Psoas muscle (tissue), 8 donors: ENCODE measurements around the gene HTR7. TPM values are rescaled to one million over a fixed set of nuclear protein-coding genes. Genes with fewer than 3 reads are reported as not detected.
"Not testable (repeated sequence)": the region's sequence is repeated elsewhere in the genome, so short reads cannot be mapped to it uniquely, and the experiment has no call there.

ENCODE experiments used
- ATAC-seq, 4 donors: fragments of 200-7000 bp; cut with Tn5 transposase; one replicate each; pipeline ENCODE4 v1.9.1; 2020; ENCODE audit warnings: moderate library complexity in 3 of 4, mild to moderate bottlenecking in 2 of 4
- DNase-seq, 2 donors: peaks; one replicate each; pipeline ENCODE4 v3.0.0-alpha.2; 2020
- H3K27ac ChIP-seq: fragments of 200-600 bp; one replicate; pipeline ENCODE4 v1.8.0; 2022
- H3K27me3 ChIP-seq, 3 donors: fragments of 200-600 bp in 1 of 3; one replicate each; pipeline versions ENCODE4 v1.6.1 to v1.8.0; 2013 to 2022; ENCODE audit warnings: low read length in 2 of 3, mild to moderate bottlenecking in 2 of 3, moderate library complexity in 1 of 3; ENCODE audit not compliant: insufficient read depth in 3 of 3
- H3K36me3 ChIP-seq, 2 donors: fragments of 200-600 bp in 1 of 2; one replicate each; pipeline versions ENCODE4 v1.6.1 to v1.8.0; 2013 to 2022; ENCODE audit warnings: low read depth in 1 of 2, mild to moderate bottlenecking in 1 of 2, moderate library complexity in 1 of 2; ENCODE audit not compliant: insufficient read depth in 1 of 2
- H3K4me1 ChIP-seq: fragments of 200-600 bp; one replicate; pipeline ENCODE4 v1.8.0; 2022
- H3K4me3 ChIP-seq: fragments of 200-600 bp; one replicate; pipeline ENCODE4 v1.8.0; 2022; ENCODE audit warnings: mild to moderate bottlenecking
- H3K9me3 ChIP-seq: fragments of 200-600 bp; one replicate; pipeline ENCODE4 v1.8.0; 2022
- whole genome bisulfite sequencing, 3 donors: extraction: QIAGEN DNeasy Blood & Tissue Kit; methylation state at CpG; one replicate each; pipeline versions ENCODE4 v1.1.6 to v1.1.7; 2013; 5-methylcytosine and 5-hydroxymethylcytosine counted together
- intact Hi-C, 2 donors: fragments of 100-400 bp; cut with DNase I; formaldehyde crosslinking; loops; one replicate each; pipeline versions ENCODE4 v1.11.0 to v1.14.2; 2022
- polyA plus RNA-seq, 3 donors: library from polyadenylated mRNA; stranded (reverse); fragments of 200-250 nt; gene quantifications; one replicate each; pipeline ENCODE4 v1.2.3, GENCODE V29; 2013
- total RNA-seq, 4 donors: library from RNA; stranded (reverse); fragmentation: NEBNext Ultra II Directional in 2 of 4; extraction: Animal tissue kit (Norgen Biotek cat#: 25700) in 2 of 4; gene quantifications; one replicate each; pipeline versions ENCODE4 v1.2.1 to v1.2.4, GENCODE V29; 2021 to 2023
- TF ChIP-seq, protein P1 (sequence below): fragments of 200-600 bp; IDR thresholded peaks from one replicate; pipeline ENCODE4 v1.8.0; 2022; ENCODE audit warnings: antibody characterized with exemption
- donor health status: healthy with polysubstance abuse.
- donor health status: DM: no; HTN: no; CAD: no; lungs with moderate emphysema.
- donor health status: Bipolar disorder and iron deficiency.
- donor health status: healthy.
- donor health status: DM: yes; HTN: yes; CAD: no.
- donor health status: DM: no; HTN: no; CAD: no.
- donor health status: DM: no; HTN: no; CAD: no.
- donor health status: DM: yes; HTN: yes; CAD: no.

Gene HTR7
- total and polyA plus RNA-seq, 7 donors = 0.24 to 1.3 (median 0.39) TPM

DNA sequence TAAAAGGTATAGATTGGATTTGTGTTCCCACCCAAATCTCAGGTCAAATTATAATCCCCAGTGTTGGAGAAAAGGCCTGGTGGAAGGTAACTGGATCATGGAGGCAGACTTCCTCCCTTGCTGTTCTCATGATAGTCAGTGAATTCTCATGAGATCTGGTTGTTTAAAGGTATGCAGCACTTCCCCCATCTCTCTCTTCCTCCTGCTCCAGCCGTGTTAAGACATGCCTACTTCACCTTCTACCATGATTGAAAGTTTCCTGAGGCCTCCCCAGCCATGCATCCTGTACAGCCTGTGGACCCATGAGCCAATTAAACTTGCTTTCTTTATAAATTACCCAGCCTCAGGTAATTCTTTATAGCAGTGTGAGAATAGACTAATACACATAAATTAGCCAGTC lies 39.1 kb downstream of the HTR7 start:
- Histone ChIP-seq H3K4me1 (no peaks in the 10 kb centered on the region), H3K36me3 (no peaks in the 10 kb centered on the region), H3K4me3 (no peak overlapping the region), H3K9me3 (no peaks in the 10 kb centered on the region), H3K27ac (no peak overlapping the region), H3K27me3 (no peaks in the 10 kb centered on the region)
- WGBS, 3 donors = 32 to 46% (median 35%) methylated on average over 1 of the region's 1 CpG
- intact Hi-C loops = no loop called here
- no peak for DNase-seq
- no peak for ATAC-seq
- TF ChIP-seq, protein P1, sequence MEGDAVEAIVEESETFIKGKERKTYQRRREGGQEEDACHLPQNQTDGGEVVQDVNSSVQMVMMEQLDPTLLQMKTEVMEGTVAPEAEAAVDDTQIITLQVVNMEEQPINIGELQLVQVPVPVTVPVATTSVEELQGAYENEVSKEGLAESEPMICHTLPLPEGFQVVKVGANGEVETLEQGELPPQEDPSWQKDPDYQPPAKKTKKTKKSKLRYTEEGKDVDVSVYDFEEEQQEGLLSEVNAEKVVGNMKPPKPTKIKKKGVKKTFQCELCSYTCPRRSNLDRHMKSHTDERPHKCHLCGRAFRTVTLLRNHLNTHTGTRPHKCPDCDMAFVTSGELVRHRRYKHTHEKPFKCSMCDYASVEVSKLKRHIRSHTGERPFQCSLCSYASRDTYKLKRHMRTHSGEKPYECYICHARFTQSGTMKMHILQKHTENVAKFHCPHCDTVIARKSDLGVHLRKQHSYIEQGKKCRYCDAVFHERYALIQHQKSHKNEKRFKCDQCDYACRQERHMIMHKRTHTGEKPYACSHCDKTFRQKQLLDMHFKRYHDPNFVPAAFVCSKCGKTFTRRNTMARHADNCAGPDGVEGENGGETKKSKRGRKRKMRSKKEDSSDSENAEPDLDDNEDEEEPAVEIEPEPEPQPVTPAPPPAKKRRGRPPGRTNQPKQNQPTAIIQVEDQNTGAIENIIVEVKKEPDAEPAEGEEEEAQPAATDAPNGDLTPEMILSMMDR = no peak

DNA sequence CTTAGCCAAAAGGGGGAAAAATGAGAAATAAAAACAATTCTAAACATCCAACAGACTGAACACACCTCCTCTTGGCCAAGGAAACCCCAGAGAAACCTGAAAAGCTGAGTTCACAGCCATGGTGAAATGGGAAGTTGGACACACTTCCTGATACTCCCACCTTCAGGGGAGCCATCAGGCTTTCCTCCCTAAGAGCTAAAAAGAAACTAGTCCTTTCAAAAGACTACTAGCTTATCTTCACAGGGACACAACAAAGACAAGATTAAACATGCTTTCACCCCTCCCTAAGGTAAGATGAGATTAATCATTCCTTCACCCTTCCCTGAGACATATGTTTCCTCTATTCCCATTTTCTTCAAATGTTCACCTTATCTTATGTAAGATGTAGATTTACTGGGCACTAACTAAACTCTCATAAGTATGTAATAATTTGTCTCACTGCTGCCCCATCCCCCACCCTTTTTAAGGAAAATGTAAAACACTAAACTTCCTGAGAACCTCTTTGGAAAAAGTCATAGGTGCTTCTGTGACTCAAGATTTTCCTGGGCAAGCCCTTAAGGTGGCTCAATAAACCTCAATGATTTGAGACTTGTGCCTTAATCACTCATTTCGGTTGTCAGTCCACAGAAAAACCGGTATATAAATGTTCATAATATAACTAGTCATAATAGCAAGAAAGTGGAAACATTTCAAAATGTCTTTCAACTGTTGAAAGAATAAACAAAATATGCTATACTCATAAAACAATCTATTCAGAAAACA lies 40.5 kb downstream of the HTR7 start:
- 83 to 89% (median 85%) methylated on average over 2 of the region's 2 CpGs for WGBS, 3 donors
- H3K9me3 ChIP-seq = no peaks in the 10 kb centered on the region
- no peak for ATAC-seq
- intact Hi-C loops = no loop called here
- H3K4me3 ChIP-seq = no peak overlapping the region
- no peak for DNase-seq
- H3K27me3 ChIP-seq = no peaks in the 10 kb centered on the region
- no peak overlapping the region for H3K27ac ChIP-seq
- TF ChIP-seq, protein P1 = no peak
- H3K4me1 ChIP-seq = no peaks in the 10 kb centered on the region
- no peaks in the 10 kb centered on the region for H3K36me3 ChIP-seq

DNA sequence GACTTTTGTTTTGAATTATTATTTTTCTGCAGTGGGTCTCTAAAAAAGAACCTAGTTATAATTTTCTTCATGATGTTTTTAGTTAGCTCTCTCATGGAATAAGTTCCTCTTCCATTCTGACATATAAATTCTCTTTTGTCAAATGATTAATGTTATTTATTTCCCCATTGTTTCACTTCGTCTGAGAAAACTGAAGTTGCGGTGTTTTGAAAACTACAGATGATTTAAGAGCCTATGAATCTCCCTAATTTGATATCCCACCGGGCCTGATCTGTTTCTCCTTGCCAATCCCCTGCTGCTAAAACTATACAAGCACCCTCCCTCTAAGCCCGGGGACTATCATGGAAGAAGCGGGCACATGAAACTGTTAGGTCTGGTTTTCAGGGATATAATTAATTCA lies 41.4 kb downstream of the HTR7 start:
- Histone ChIP-seq H3K9me3 (no peaks in the 10 kb centered on the region), H3K27ac (no peak overlapping the region), H3K4me3 (no peak overlapping the region), H3K36me3 (no peaks in the 10 kb centered on the region), H3K4me1 (no peaks in the 10 kb centered on the region), H3K27me3 (no peaks in the 10 kb centered on the region)
- TF ChIP-seq, protein P1 = no peak
- ATAC-seq (no peak), DNase-seq (no peak)
- intact Hi-C loops = no loop called here
- 64 to 80% (median 72%) methylated on average over 5 of the region's 5 CpGs for WGBS, 3 donors

DNA sequence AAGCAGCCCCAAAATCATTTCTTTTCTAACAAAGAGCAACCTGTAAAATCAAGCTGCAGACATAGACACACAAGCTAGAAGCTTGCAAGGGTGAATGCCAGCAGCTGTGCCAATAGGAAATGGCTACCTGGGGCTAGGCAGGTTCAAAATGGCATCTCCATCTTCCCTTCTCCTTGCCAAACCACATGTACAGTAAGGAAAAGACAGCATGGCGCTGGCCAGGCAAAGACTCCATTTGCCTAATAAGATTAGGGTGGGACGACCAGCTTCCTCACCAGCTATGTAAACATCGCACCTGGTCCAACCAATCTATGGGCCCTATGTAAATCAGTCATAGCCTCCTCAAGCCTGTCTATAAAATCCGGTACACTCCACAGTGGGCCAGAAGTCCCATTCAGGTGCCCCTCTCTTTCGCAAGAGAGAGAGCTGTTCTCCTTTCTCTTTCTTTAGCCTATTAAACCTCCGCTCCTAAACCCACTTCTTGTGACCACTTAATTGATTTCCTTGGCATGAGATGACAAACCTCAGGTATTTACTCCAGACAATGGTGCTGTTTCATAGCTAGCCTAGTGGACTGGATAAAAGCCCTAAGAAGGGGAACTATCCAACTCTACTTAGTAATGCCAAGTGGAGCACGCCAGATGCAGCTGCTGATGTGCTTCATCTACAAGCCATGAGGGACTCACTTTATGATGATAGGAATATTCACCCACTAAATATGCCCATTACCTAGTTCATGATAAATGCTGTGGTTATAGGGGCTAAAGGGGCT lies 44.1 kb downstream of the HTR7 start:
- Histone ChIP-seq H3K27me3 (no peaks in the 10 kb centered on the region), H3K36me3 (no peaks in the 10 kb centered on the region), H3K27ac (no peak overlapping the region), H3K4me3 (no peak overlapping the region), H3K9me3 (no peaks in the 10 kb centered on the region), H3K4me1 (no peaks in the 10 kb centered on the region)
- intact Hi-C loops = no loop called here
- DNase-seq (no peak), ATAC-seq (no peak)
- TF ChIP-seq, protein P1 = no peak
- WGBS, 3 donors = 84 to 88% (median 85%) methylated on average over 7 of the region's 7 CpGs

DNA sequence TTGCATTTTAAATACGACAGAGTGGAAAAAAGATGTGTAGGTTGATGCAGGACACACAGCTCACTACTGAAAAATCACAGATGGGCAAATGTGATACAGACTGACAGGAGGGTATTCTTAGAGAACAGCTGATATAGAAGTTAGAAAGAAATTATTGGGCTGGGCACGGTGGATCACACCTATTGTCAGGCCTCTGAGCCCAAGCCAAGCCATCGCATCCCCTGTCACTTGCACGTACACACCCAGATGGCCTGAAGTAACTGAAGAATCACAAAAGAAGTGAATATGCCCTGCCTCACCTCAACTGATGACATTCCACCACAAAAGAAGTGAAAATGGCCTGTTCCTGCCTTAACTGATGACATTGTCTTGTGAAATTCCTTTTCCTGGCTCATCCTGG lies 50.7 kb downstream of the HTR7 start:
- H3K4me3 ChIP-seq, intact Hi-C loops, ATAC-seq, H3K27ac ChIP-seq, H3K4me1 ChIP-seq, H3K36me3 ChIP-seq, H3K9me3 ChIP-seq, DNase-seq, H3K27me3 ChIP-seq: not testable (repeated sequence)
- WGBS, 3 donors = 87 to 88% (median 87%) methylated on average over 4 of the region's 4 CpGs
